22Rv1 (cell line): Measurements from ENCODE around the gene C10orf95.
A peak's percentile ranks its signal among the peaks of the same experiment; 100 is the strongest.

Source experiments
- H3K27ac ChIP-seq: fragments of 450-650 bp; 2 replicates; pipeline ENCODE4 v1.5.1; 2017
- ZFX ChIP-seq: fragments of 450-650 bp; IDR thresholded peaks from 2 replicates; pipeline ENCODE4 v1.6.1; 2017; ENCODE audit warnings: antibody characterized with exemption, borderline replicate concordance
- TF ChIP-seq, protein P1 (sequence below): fragments of 450-650 bp; IDR thresholded peaks from 2 replicates; pipeline ENCODE4 v1.5.1; 2017; ENCODE audit warnings: mild to moderate bottlenecking

Gene C10orf95

GRCh38 chr10:102462512-102463054 is 11.2 kb upstream of the C10orf95 start:
- TF ChIP-seq, protein P1, sequence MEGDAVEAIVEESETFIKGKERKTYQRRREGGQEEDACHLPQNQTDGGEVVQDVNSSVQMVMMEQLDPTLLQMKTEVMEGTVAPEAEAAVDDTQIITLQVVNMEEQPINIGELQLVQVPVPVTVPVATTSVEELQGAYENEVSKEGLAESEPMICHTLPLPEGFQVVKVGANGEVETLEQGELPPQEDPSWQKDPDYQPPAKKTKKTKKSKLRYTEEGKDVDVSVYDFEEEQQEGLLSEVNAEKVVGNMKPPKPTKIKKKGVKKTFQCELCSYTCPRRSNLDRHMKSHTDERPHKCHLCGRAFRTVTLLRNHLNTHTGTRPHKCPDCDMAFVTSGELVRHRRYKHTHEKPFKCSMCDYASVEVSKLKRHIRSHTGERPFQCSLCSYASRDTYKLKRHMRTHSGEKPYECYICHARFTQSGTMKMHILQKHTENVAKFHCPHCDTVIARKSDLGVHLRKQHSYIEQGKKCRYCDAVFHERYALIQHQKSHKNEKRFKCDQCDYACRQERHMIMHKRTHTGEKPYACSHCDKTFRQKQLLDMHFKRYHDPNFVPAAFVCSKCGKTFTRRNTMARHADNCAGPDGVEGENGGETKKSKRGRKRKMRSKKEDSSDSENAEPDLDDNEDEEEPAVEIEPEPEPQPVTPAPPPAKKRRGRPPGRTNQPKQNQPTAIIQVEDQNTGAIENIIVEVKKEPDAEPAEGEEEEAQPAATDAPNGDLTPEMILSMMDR, result no peak
- no peak for TF ChIP-seq ZFX
- H3K27ac ChIP-seq, result peak overlapping the region; percentile 86

GRCh38 chr10:102461187-102462054 is 10.1 kb upstream of the C10orf95 start:
- TF ChIP-seq, protein P1, result no peak
- no peak for TF ChIP-seq ZFX
- H3K27ac ChIP-seq, result peak overlapping the region; percentile 86

DNA sequence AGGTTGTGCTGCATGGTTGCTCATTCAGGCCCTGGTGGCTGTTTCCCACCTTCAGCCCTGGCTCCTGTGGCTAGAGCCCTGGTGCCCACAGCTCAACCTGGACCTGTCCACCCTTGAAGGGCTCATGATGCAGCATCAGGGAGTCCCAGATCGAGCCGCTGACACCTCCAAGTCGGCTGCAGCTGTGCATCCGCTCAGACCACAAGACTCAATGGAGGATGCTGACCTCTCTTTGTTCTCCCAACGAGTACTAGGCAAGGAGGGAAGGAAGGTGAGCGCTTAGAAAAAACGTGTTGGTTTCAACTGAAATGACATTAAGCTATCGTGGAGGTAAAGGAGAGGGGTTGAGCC is 9.5 kb upstream of the C10orf95 start:
- no peak for TF ChIP-seq ZFX
- TF ChIP-seq, protein P1, result no peak
- H3K27ac ChIP-seq, result peak overlapping the region; percentile 86

DNA sequence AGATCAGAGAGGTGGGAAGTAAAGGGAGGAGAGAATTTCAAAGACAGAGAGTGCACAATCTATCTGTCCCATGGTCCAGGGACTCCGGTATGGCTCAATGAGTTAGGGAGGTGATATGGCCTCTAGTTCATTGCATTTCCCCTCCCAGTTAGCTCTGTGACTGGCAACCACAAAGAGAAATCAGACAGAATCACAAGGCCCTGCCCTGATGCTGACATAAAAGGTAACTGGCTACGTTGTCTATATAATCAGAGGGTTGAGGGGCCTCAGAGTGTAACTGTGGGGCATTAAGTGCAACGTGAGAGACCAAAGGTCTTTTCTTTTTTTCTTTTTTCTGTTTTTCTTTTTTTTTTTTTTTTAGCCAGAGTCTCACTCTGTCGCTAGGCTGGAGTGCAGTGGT is 7.3 kb upstream of the C10orf95 start:
- TF ChIP-seq, protein P1, result no peak
- no peak for TF ChIP-seq ZFX
- peak overlapping the region; percentile 4; the same call in 1 of the 2 replicates for H3K27ac ChIP-seq

DNA sequence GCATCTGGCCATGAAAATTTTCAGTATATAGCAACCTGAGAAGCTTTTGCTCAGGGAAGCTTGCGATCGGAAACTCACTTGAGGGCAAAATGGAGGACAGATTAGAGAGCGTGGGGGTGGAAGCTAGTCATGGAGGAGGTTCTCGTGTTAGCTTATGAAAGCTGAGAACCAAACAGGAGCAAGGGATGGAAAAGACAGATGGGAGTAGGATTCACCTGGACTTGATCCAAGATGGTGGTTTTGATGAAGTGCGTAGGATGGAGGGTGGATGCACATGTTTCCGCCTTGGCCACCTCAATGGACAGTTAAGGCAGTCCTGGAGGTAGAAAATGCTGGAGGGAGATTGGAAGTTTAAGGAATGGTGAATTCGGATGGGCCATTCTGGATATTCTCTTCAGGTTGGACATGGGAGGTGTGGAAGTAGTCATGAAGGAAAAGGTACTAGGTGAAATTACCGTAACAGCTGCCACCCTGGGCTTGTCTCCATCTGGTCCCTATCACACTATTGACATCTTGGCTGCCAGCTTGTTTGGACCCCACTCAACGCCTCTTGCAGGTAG is 6.3 kb upstream of the C10orf95 start:
- TF ChIP-seq, protein P1, result no peak
- no peak for TF ChIP-seq ZFX

GRCh38 chr10:102455893-102456471 is 4.6 kb upstream of the C10orf95 start:
- peak overlapping the region; percentile 41 for H3K27ac ChIP-seq
- TF ChIP-seq, protein P1, result no peak
- no peak for TF ChIP-seq ZFX

More for the DNA sequence above, 6.3 kb upstream of the C10orf95 start:
- no peak overlapping the region; the same call in 1 of the 2 replicates for H3K27ac ChIP-seq

GRCh38 chr10:102454662-102455487 is 3.5 kb upstream of the C10orf95 start:
- peak overlapping the region; percentile 41 for H3K27ac ChIP-seq
